Heart left ventricle (tissue), 13 donors: Measurements from ENCODE around the gene TPRX1.

Source experiments
- CTCF ChIP-seq, 12 donors: fragments of 200-600 bp; sonication (generic) in 4 of 12; IDR thresholded peaks; one replicate each; pipeline versions ENCODE4 v1.5.0 to v1.8.0; 2018 to 2022; ENCODE audit warnings: antibody characterized with exemption in 12 of 12, mild to moderate bottlenecking in 5 of 12
- POLR2A ChIP-seq, 2 donors: fragments of 450-650 bp; IDR thresholded peaks; one replicate each; pipeline ENCODE4 v1.6.1; 2017; ENCODE audit warnings: antibody characterized with exemption in 2 of 2, mild to moderate bottlenecking in 2 of 2, moderate library complexity in 2 of 2
- donor health status: ischemic (EF 13 %, LVEDD 7.1; RV severe dilation, severe dysfunction).
- donor health status: DM: no; HTN: yes; CAD: no.
- donor health status: DM: no; HTN: no; CAD: no.
- donor health status: ischemic (EF 25% LVEDD 6.9; RV normal size, moderate dysfunction).
- donor health status: ischemic (EF 25% LVEDD 5.7; RV mildly dilated, moderate dysfunction).
- donor health status: ischemic (EF 35%, LVEDD 5.7; RV mildly dilated, moderate dysfunction).
- donor health status: nonischemic (EF 11% LVEDD 7.7; RV severe dilation, severe dysfunction).
- donor health status: DM: yes; HTN: yes; CAD: no.
- donor health status: PGD.
- donor health status: ischemic (EF 29% LVEDD 5.4; RV normal size, mild dysfunction).
- donor health status: nonischemic (EF 23%, LVEDD 6.1; RV moderate dilation, normal function).

- TF ChIP-seq POLR2A (IDR thresholded peaks at IDR 0.05): no peak
- no peak for TF ChIP-seq CTCF (IDR thresholded peaks at IDR 0.05)
These were observed 17.8 kb downstream of the TPRX1 start for GRCh38 chr19:47786566-47786965.
